ENCODE data around the gene CEP192. TPM values are rescaled to one million over a fixed set of nuclear protein-coding genes. Genes with fewer than 3 reads are reported as not detected.
A peak's percentile ranks its signal among the peaks of the same experiment; 100 is the strongest.

The CEP192 gene
- total and polyA plus RNA-seq, 7 donors = 3.1 to 12.3 (median 5.2) TPM

DNA sequence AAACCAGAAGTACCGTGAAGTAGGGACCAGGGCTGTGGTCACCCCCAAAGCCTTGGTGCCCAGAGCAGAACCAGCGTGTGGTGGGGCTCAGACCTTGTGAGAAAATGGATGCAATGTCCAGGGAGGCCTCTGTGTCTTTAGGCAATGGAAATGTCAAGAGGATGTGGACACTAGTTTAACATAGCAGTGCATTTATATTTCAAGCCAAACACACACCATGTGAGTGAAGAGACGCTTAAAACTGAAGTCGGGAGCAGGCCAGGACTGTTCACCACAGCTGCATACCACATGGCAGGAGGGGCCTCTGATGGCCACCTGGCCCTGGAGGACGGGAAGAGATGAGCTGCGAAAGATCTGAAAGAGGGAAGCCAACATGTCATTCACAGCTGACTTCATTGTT, 140.1 kb downstream of the CEP192 start:
- H3K27me3 ChIP-seq (ENCODE audit: insufficient read depth in 3 of 3, low read length in 2 of 3) = peaks cover 0 to 5% (median 0%) of the 10 kb centered on the region in 3 donors
- no peak overlapping the region for H3K27ac ChIP-seq
- DNase-seq = no peak
- no peaks in the 10 kb centered on the region for H3K4me1 ChIP-seq
- TF ChIP-seq, protein P1, sequence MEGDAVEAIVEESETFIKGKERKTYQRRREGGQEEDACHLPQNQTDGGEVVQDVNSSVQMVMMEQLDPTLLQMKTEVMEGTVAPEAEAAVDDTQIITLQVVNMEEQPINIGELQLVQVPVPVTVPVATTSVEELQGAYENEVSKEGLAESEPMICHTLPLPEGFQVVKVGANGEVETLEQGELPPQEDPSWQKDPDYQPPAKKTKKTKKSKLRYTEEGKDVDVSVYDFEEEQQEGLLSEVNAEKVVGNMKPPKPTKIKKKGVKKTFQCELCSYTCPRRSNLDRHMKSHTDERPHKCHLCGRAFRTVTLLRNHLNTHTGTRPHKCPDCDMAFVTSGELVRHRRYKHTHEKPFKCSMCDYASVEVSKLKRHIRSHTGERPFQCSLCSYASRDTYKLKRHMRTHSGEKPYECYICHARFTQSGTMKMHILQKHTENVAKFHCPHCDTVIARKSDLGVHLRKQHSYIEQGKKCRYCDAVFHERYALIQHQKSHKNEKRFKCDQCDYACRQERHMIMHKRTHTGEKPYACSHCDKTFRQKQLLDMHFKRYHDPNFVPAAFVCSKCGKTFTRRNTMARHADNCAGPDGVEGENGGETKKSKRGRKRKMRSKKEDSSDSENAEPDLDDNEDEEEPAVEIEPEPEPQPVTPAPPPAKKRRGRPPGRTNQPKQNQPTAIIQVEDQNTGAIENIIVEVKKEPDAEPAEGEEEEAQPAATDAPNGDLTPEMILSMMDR (IDR thresholded peaks at IDR 0.05) = no peak
- H3K9me3 ChIP-seq = no peaks in the 10 kb centered on the region
- peaks cover 0 to 15% of the 10 kb centered on the region in 2 donors for H3K36me3 ChIP-seq (ENCODE audit: insufficient read depth in 1 of 2, low read depth in 1 of 2)
- H3K4me3 ChIP-seq = no peak overlapping the region
- ATAC-seq = no peak
- WGBS, 3 donors = 50 to 64% (median 61%) methylated on average over 6 of the region's 6 CpGs
- intact Hi-C loops (cut with DNase I) = no loop called here

DNA sequence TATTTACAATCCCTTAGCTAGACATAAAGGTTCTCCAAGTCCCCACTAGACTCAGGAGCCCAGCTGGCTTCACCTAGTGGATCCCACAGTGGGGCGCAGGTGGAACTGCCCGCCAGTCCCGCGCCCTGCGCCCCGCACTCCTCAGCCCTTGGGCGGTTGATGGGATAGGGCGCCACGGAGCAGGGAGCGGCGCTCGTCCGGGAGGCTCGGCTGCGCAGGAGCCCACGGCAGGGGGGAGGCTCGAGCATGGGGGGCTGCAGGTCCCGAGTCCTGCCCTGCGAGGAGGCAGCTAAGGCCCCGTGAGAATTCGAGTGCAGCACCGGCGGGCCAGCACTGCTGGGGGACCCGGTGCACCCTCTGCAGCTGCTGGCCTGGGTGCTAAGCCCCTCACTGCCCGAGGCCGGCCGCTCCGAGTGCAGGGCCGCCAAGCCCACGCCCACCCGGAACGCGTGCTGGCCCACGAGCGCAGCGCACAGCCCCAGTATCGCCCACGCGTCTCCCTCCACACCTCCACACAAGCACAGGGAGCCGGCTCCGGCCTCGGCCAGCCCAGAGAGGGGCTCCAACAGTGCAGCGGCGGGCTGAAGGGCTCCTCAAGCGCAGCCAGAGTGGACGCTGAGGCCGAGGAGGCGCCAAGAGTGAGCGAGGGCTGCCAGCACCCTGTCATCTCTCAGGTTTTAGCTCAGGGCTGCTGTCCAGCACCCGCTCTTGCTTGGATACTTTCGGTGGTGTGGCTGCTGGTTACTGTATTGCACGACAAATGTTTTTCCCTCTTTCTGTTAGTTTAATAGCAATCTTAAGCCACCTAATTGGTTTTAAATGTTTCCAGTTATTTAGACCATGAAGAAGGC, 143.6 kb downstream of the CEP192 start:
- ATAC-seq (no peak), DNase-seq (no peak)
- Histone ChIP-seq H3K4me1 (no peaks in the 10 kb centered on the region), H3K36me3 (ENCODE audit: insufficient read depth in 1 of 2, low read depth in 1 of 2) (no peaks in the 10 kb centered on the region), H3K4me3 (no peak overlapping the region), H3K9me3 (no peaks in the 10 kb centered on the region), H3K27ac (no peak overlapping the region), H3K27me3 (ENCODE audit: insufficient read depth in 3 of 3, low read length in 2 of 3) (peaks cover 0 to 5% (median 0%) of the 10 kb centered on the region in 3 donors)
- WGBS, 3 donors = 93 to 95% (median 93%) methylated on average over 27 to 52 of the region's 52 CpGs
- TF ChIP-seq, protein P1 (IDR thresholded peaks at IDR 0.05) = no peak
- intact Hi-C loops (cut with DNase I) = no loop called here

DNA sequence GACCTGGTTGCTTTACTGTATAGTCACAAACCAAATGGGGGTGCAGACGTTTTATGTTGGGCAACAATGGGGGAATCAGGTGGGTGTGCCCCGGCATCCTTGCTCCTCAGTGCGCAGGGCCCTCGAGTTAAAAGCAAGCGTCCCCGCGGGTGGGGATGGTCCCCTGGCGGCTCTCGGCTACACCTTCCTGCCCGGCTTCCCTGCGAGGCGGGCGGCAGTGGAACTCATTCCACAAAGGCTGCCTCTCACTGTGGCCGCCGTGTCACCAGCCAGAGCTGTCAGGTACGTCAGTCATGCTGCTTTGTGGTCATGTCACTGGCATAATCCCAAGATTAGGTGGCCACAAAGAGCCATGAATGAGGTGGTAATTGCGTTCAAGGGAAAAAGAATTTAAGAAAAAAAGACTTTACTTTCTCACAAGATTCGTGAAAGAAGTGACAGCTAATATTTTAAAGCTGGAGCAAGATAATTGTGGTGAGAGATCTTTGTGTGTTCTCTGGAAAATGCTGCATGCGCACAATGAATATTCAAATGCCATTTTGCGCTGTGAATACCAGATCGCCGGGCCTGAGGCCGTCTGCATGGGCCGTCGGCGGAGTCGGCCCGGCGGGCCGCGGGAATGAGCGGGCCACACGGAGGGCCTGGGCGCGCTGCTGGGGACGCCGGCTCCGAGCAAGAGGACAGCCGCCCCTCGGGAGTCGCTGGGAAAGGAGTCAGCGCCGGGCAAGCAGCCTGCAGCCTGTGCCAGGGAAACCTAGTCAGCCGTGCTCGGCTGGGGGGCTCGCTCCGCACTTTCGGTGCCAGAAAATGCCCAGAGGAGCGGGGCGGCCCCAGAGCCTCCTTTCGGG, 145.1 kb downstream of the CEP192 start:
- H3K27me3 ChIP-seq (ENCODE audit: insufficient read depth in 3 of 3, low read length in 2 of 3) = peaks cover 0 to 5% (median 0%) of the 10 kb centered on the region in 3 donors
- no peaks in the 10 kb centered on the region for H3K4me1 ChIP-seq
- peak; percentile 51 to 68 for DNase-seq
- TF ChIP-seq, protein P1 (IDR thresholded peaks at IDR 0.05) = no peak
- intact Hi-C loops (cut with DNase I) = no loop called here
- H3K36me3 ChIP-seq (ENCODE audit: insufficient read depth in 1 of 2, low read depth in 1 of 2) = no peaks in the 10 kb centered on the region
- ATAC-seq = peak; percentile 38 to 61 (median 58)
- H3K4me3 ChIP-seq = peak overlapping the region; percentile 78
- 26 to 54% (median 27%) methylated on average over 50 to 51 of the region's 51 CpGs for WGBS, 3 donors
- H3K27ac ChIP-seq = peak overlapping the region; percentile 67
- no peaks in the 10 kb centered on the region for H3K9me3 ChIP-seq

DNA sequence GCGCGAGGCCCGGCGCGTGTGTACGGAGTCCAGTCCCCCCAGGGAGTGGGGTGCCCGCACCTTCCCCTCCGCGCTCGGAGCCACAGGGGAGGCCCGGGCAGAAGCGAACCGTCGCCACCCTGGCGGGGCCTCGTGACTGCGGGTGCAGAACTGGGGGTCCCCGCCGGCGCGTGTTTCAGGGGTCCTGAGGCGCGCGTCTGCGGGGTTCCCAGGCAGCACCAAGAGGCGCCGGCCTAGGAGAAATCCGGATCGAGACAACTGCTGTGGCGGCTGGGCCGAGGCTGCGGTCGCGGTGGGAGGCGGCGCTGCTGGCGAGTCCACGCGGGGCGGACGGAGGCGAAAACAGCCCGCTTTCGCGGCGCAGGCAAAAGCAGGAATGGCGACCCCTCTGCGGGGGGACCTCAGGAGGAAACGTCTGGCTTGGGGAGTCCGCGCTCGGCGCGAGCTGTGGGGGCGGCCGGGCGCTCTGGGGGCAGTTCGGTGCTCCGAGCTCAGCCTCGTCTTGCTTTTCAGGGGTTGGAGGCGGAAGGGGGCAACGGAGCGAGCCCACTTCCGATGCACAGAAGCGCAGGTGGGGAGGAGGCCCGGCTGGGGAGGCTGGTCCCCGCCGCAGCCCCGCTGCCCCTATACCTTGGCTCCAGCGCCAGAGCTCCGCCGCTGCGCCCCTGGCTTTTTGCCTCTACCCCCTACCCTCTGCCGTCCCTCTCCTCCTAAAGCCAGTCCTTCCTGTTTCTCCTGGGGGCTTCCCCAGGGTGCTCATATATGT, 145.9 kb downstream of the CEP192 start:
- TF ChIP-seq, protein P1 (IDR thresholded peaks at IDR 0.05) = no peak
- H3K4me1 ChIP-seq = no peaks in the 10 kb centered on the region
- 0 to 27% (median 1%) methylated on average over 59 to 74 of the region's 74 CpGs for WGBS, 3 donors
- intact Hi-C loops (cut with DNase I) = no loop called here
- no peaks in the 10 kb centered on the region for H3K36me3 ChIP-seq (ENCODE audit: insufficient read depth in 1 of 2, low read depth in 1 of 2)
- peaks cover 0 to 5% (median 0%) of the 10 kb centered on the region in 3 donors for H3K27me3 ChIP-seq (ENCODE audit: insufficient read depth in 3 of 3, low read length in 2 of 3)
- peak overlapping the region; percentile 67 for H3K27ac ChIP-seq
- peak overlapping the region; percentile 78 for H3K4me3 ChIP-seq
- peak; percentile 56 to 64 for DNase-seq
- peak; percentile 40 to 77 (median 68) for ATAC-seq
- H3K9me3 ChIP-seq = no peaks in the 10 kb centered on the region

Data from psoas muscle (tissue), 8 donors.